Keratinocyte (primary cell): ENCODE data around the gene TNC. TPM values are rescaled to one million over a fixed set of nuclear protein-coding genes. Genes with fewer than 3 reads are reported as not detected.

ENCODE experiments used
- DNase-seq: peaks from one replicate; pipeline ENCODE4 v3.0.0-alpha.2; 2011; ENCODE audit warnings: low read depth, missing footprints, low spot score
- FAIRE-seq: peaks from 2 replicates; lab custom pipeline; 2011; peaks lifted over from hg19 to GRCh38; lab: Jason Lieb, UNC
- H2AFZ ChIP-seq: 2 replicates; pipeline ENCODE4 v1.6.0; 2012; ENCODE audit warnings: low read length, control low read depth, inconsistent platforms; ENCODE audit not compliant: control insufficient read depth
- H3K27ac ChIP-seq: 2 replicates; pipeline ENCODE4 v1.5.1; 2011; ENCODE audit warnings: low read length; ENCODE audit not compliant: control insufficient read depth, insufficient read depth
- H3K27me3 ChIP-seq: 3 replicates; pipeline ENCODE4 v1.6.0; 2011; ENCODE audit warnings: low read length; ENCODE audit not compliant: control insufficient read depth, insufficient read depth; ENCODE audit errors: extremely low read depth
- H3K36me3 ChIP-seq, 2 experiments: 2 replicates in 1 of 2; 3 replicates in 1 of 2; pipeline ENCODE4 v1.5.1; 2011; ENCODE audit warnings: low read length in 2 of 2, mild to moderate bottlenecking in 1 of 2; ENCODE audit not compliant: control insufficient read depth in 2 of 2, insufficient read depth in 2 of 2; ENCODE audit errors: extremely low read depth in 1 of 2
- H3K4me1 ChIP-seq: 3 replicates; pipeline ENCODE4 v1.5.1; 2011; ENCODE audit warnings: low read length; ENCODE audit not compliant: control insufficient read depth, insufficient read depth; ENCODE audit errors: extremely low read depth
- H3K4me2 ChIP-seq: 3 replicates; pipeline ENCODE4 v1.6.0; 2011; ENCODE audit warnings: low read depth, low read length; ENCODE audit not compliant: control insufficient read depth, insufficient read depth; ENCODE audit errors: extremely low read depth
- H3K4me3 ChIP-seq, 3 experiments: fragments of 200-600 bp in 1 of 3; sonication (generic) in 1 of 3; 2 replicates in 2 of 3; 3 replicates in 1 of 3; pipeline ENCODE4 v1.5.1; 2011 to 2016; ENCODE audit warnings: low read length in 3 of 3, mild to moderate bottlenecking in 3 of 3, control low read depth in 2 of 3, inconsistent platforms in 1 of 3, low read depth in 1 of 3, mixed read lengths in 1 of 3, mixed run types in 1 of 3, moderate library complexity in 1 of 3; ENCODE audit not compliant: control insufficient read depth in 2 of 3, insufficient read depth in 2 of 3; ENCODE audit errors: extremely low read depth in 1 of 3
- H3K79me2 ChIP-seq: 2 replicates; pipeline ENCODE4 v1.6.0; 2012; ENCODE audit warnings: low read length; ENCODE audit not compliant: control insufficient read depth, insufficient read depth
- H3K9ac ChIP-seq: 3 replicates; pipeline ENCODE4 v1.6.0; 2011; ENCODE audit warnings: low read length; ENCODE audit not compliant: control insufficient read depth, insufficient read depth; ENCODE audit errors: extremely low read depth
- H3K9me1 ChIP-seq: 3 replicates; pipeline ENCODE4 v1.6.0; 2011; ENCODE audit warnings: low read length; ENCODE audit not compliant: control insufficient read depth, insufficient read depth; ENCODE audit errors: extremely low read depth
- H3K9me3 ChIP-seq: 2 replicates; pipeline ENCODE4 v1.5.1; 2012; ENCODE audit warnings: low read depth, low read length; ENCODE audit not compliant: control insufficient read depth
- H4K20me1 ChIP-seq: 3 replicates; pipeline ENCODE4 v1.6.0; 2011; ENCODE audit warnings: low read length; ENCODE audit not compliant: control insufficient read depth, insufficient read depth; ENCODE audit errors: extremely low read depth
- EZH2 ChIP-seq: IDR thresholded peaks from one replicate; pipeline ENCODE4 v1.6.1; 2012; ENCODE audit warnings: inconsistent platforms, mild to moderate bottlenecking, low read length, moderate library complexity
- dilution Hi-C: fragments of 300-500 bp; cut with MboI; formaldehyde crosslinking; loops from one replicate; pipeline ENCODE4 v1.7.0; 2020; ENCODE audit warnings: low sequenced_read_pairs; ENCODE audit not compliant: extremely low pct_ligation_motif_present
- polyA plus RNA-seq, 5 experiments: library from polyadenylated mRNA; depleted of rRNA in 3 of 5; stranded (reverse) in 3 of 5; stranded (forward) in 1 of 5; unstranded in 1 of 5; fragments of >200 nt; gene quantifications; 1 replicate in 1 of 5; 2 replicates in 3 of 5; 3 replicates in 1 of 5; pipeline versions ENCODE4 v1.2.1 to v1.2.3, GENCODE V29; 2011 to 2012; ENCODE audit warnings: missing spikeins in 2 of 5, low read depth in 1 of 5, low replicate concordance in 1 of 5
- TF ChIP-seq, protein P1 (sequence below), 3 experiments: IDR thresholded peaks in 1 of 3; conservative IDR thresholded peaks in 1 of 3; optimal IDR thresholded peaks in 1 of 3; 2 replicates in 2 of 3; 3 replicates in 1 of 3; pipeline versions ENCODE3 to v1.5.1; 2011; ENCODE audit warnings: low read length in 3 of 3, mild to moderate bottlenecking in 3 of 3, moderate library complexity in 2 of 3, control low read depth in 1 of 3, inconsistent platforms in 1 of 3; ENCODE audit not compliant: insufficient read depth in 2 of 3; ENCODE audit errors: extremely low read depth in 1 of 3

The TNC gene
- polyA plus RNA-seq, 1 donor (not counting 4 experiments of a cell fraction or from before 2014, with no cell fraction given), result 58.7 TPM

- no peak overlapping the region for H3K4me3 ChIP-seq
- H3K79me2 ChIP-seq, result no peaks in the 10 kb centered on the region
- FAIRE-seq (no peak), DNase-seq (no peak)
- peaks cover 5% of the 10 kb centered on the region for H3K27me3 ChIP-seq
- no peak overlapping the region for H2AFZ ChIP-seq
- H4K20me1 ChIP-seq, result no peaks in the 10 kb centered on the region
- H3K4me1 ChIP-seq, result no peaks in the 10 kb centered on the region
- no peaks in the 10 kb centered on the region for H3K36me3 ChIP-seq
- H3K9me3 ChIP-seq, result no peaks in the 10 kb centered on the region
- dilution Hi-C loops, result loop anchor here (25.0 kb wide), 1 partner anchor 328 kb away; the partner anchor contains the start of gene TEX48
- no peak overlapping the region for H3K9ac ChIP-seq
- no peak overlapping the region for H3K27ac ChIP-seq
- no peak for TF ChIP-seq EZH2
- TF ChIP-seq, protein P1, sequence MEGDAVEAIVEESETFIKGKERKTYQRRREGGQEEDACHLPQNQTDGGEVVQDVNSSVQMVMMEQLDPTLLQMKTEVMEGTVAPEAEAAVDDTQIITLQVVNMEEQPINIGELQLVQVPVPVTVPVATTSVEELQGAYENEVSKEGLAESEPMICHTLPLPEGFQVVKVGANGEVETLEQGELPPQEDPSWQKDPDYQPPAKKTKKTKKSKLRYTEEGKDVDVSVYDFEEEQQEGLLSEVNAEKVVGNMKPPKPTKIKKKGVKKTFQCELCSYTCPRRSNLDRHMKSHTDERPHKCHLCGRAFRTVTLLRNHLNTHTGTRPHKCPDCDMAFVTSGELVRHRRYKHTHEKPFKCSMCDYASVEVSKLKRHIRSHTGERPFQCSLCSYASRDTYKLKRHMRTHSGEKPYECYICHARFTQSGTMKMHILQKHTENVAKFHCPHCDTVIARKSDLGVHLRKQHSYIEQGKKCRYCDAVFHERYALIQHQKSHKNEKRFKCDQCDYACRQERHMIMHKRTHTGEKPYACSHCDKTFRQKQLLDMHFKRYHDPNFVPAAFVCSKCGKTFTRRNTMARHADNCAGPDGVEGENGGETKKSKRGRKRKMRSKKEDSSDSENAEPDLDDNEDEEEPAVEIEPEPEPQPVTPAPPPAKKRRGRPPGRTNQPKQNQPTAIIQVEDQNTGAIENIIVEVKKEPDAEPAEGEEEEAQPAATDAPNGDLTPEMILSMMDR (optimal IDR thresholded peaks at IDR 0.05 in 1 of 3, IDR thresholded peaks at IDR 0.05 in 1 of 3, conservative IDR thresholded peaks at IDR 0.05 in 1 of 3; ENCODE audit: extremely low read depth in 1 of 3, insufficient read depth in 2 of 3, low read length in 3 of 3), result peak; percentile 69 to 85 (median 75)
- no peak overlapping the region for H3K4me2 ChIP-seq
- no peaks in the 10 kb centered on the region for H3K9me1 ChIP-seq
Measured at GRCh38 chr9:115015018-115015635, 102.8 kb downstream of the TNC start.

- Histone ChIP-seq H3K36me3 (no peaks in the 10 kb centered on the region), H3K27ac (no peak overlapping the region), H3K9me3 (no peaks in the 10 kb centered on the region), H2AFZ (no peak overlapping the region), H3K79me2 (no peaks in the 10 kb centered on the region), H3K4me2 (no peak overlapping the region), H3K9me1 (no peaks in the 10 kb centered on the region), H3K4me1 (no peaks in the 10 kb centered on the region), H3K9ac (no peak overlapping the region), H3K27me3 (peaks cover 5% of the 10 kb centered on the region), H3K4me3 (no peak overlapping the region), H4K20me1 (no peaks in the 10 kb centered on the region)
- DNase-seq (no peak), FAIRE-seq (no peak)
- dilution Hi-C loops, result loop anchor here (25.0 kb wide), 1 partner anchor 327 kb away; the partner anchor contains the start of gene TEX48
- TF ChIP-seq EZH2, result no peak
- TF ChIP-seq, protein P1 (optimal IDR thresholded peaks at IDR 0.05 in 1 of 3, IDR thresholded peaks at IDR 0.05 in 1 of 3, conservative IDR thresholded peaks at IDR 0.05 in 1 of 3; ENCODE audit: extremely low read depth in 1 of 3, insufficient read depth in 2 of 3, low read length in 3 of 3), result no peak
Measured at GRCh38 chr9:115014438-115014837, 103.5 kb downstream of the TNC start.
